Subcutaneous abdominal adipose tissue (tissue), 5 donors: ENCODE data around the gene NR3C1.

Experiments used
- H3K27ac ChIP-seq: one replicate; pipeline ENCODE4 v1.7.0; 2013; ENCODE audit warnings: low read depth, mild to moderate bottlenecking, inconsistent platforms, low read length, moderate library complexity
- H3K27me3 ChIP-seq, 5 donors: one replicate each; pipeline ENCODE4 v1.7.0; 2013; ENCODE audit warnings: low read length in 5 of 5, inconsistent platforms in 1 of 5; ENCODE audit not compliant: control insufficient read depth in 5 of 5, insufficient read depth in 4 of 5
- H3K36me3 ChIP-seq, 5 donors: one replicate each; pipeline ENCODE4 v1.7.0; 2013; ENCODE audit warnings: low read length in 5 of 5; ENCODE audit not compliant: control insufficient read depth in 5 of 5, insufficient read depth in 5 of 5
- H3K4me1 ChIP-seq, 5 donors: one replicate each; pipeline ENCODE4 v1.7.0; 2013; ENCODE audit warnings: low read length in 5 of 5, mild to moderate bottlenecking in 3 of 5, moderate library complexity in 1 of 5; ENCODE audit not compliant: control insufficient read depth in 5 of 5, insufficient read depth in 5 of 5
- H3K4me3 ChIP-seq, 5 donors: one replicate each; pipeline ENCODE4 v1.7.0; 2013; ENCODE audit warnings: low read length in 5 of 5, low read depth in 1 of 5
- H3K9ac ChIP-seq, 5 donors: one replicate each; pipeline ENCODE4 v1.7.0; 2013; ENCODE audit warnings: low read length in 5 of 5, mild to moderate bottlenecking in 4 of 5, moderate library complexity in 3 of 5
- H3K9me3 ChIP-seq, 5 donors: one replicate each; pipeline ENCODE4 v1.7.0; 2013; ENCODE audit warnings: low read length in 5 of 5; ENCODE audit not compliant: control insufficient read depth in 5 of 5
- donor health status: healthy.
- donor health status: healthy.
- donor health status: healthy.
- donor health status: healthy.
- donor health status: healthy.

The NR3C1 gene

DNA sequence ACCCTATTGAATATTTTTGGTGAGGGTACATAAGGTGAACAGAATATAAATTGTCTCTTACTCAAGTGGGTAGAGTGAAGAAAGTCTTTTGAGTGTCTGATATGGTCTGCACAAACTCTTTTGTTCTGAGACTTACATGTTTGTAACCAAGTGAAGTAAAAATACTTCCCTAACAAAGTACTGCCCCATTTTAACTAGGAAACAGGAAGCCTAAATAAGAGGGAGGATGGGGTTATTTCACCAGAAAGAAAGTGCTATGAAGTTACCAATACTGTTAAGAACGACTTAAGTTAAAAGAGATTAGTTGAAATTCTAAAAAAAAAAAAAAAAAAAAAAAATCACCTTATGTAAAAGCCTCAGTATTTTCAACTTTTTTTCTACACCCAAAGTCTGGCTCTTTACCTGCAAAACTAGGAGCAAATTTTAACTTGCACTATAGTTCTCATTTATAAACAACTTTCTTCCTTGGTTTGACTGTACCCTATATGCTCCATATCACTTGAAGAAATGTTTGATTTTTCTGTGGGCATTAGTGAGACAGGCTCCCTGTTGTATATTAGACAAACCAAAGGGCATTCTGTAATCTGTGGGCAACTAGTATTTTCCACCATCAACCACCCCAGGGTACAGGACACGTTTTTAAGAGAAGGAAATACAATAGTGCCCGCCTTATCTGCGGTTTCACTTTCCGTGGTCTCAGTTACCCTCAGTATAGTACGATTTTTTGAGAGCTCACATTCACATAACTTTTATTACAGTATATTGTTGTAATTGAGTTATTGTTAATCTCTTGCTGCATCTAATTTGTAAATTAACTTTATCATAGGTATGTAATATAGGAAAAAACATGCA is 127.7 kb downstream of the NR3C1 start:
- H3K4me1 ChIP-seq: peaks cover 0 to 17% (median 8%) of the 10 kb centered on the region in 5 donors

GRCh38 chr5:143274952-143275351 is 128.5 kb downstream of the NR3C1 start:
- Histone ChIP-seq H3K27me3 (no peaks in the 10 kb centered on the region), H3K9me3 (no peaks in the 10 kb centered on the region), H3K27ac (no peak overlapping the region), H3K9ac (no peak overlapping the region), H3K4me1 (peaks cover 0 to 17% (median 8%) of the 10 kb centered on the region in 5 donors), H3K4me3 (no peak overlapping the region), H3K36me3 (peaks cover 6 to 17% (median 9%) of the 10 kb centered on the region in 5 donors)

More for the DNA sequence above, 127.7 kb downstream of the NR3C1 start:
- no peak overlapping the region for H3K9ac ChIP-seq
- H3K27ac ChIP-seq: no peak overlapping the region
- H3K4me3 ChIP-seq: no peak overlapping the region
- H3K9me3 ChIP-seq: no peaks in the 10 kb centered on the region
- H3K36me3 ChIP-seq: peaks cover 6 to 17% (median 12%) of the 10 kb centered on the region in 5 donors
- no peaks in the 10 kb centered on the region for H3K27me3 ChIP-seq

DNA sequence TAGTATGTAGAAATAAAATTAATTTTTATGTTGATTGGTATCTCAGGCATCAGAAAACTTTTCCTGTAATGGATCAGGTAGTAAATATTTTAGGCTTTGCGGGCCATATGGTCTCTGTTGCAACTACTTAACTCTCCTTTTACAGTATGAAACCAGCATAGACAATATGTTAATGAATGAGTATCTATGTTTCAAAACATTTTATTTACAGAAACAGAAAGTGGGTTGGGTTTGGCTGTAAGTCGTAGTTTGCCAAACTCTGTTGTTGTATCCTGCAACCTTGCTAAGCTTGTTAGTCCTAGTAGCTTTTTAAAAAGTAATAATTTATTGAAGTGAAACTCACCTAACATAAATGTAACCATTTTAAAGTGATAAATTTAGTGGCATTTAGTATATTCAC is 132.1 kb downstream of the NR3C1 start:
- H3K27ac ChIP-seq: no peak overlapping the region
- H3K4me3 ChIP-seq: no peak overlapping the region
- H3K9me3 ChIP-seq: peaks cover 0 to 8% (median 4%) of the 10 kb centered on the region in 5 donors
- H3K36me3 ChIP-seq: no peaks in the 10 kb centered on the region
- peaks cover 0 to 6% (median 0%) of the 10 kb centered on the region in 5 donors for H3K4me1 ChIP-seq
- H3K9ac ChIP-seq: no peak overlapping the region
- no peaks in the 10 kb centered on the region for H3K27me3 ChIP-seq

DNA sequence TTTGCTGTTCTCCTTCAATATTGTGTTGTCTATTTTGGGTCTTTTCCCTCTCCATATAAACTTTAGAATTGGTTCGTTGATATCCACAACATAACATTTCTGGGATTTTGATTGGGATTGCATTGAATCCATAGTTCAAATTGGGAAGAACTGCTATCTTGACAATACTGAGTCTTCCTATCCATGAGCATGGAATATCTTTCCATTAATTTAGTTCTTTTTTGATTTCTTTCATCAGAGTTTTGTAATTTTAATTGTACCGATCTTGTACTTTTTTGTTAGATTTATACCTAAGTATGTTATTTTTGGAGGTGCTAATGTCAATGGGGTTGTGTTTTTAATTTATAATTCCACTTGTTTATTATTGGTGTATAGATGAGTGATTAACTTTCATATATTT is 135.1 kb downstream of the NR3C1 start:
- H3K4me3 ChIP-seq: no peak overlapping the region
- no peaks in the 10 kb centered on the region for H3K4me1 ChIP-seq
- no peak overlapping the region for H3K9ac ChIP-seq
- no peaks in the 10 kb centered on the region for H3K36me3 ChIP-seq
- no peak overlapping the region for H3K27ac ChIP-seq
- H3K27me3 ChIP-seq: no peaks in the 10 kb centered on the region
- H3K9me3 ChIP-seq: peaks cover 0 to 8% (median 4%) of the 10 kb centered on the region in 5 donors

GRCh38 chr5:143267186-143267585 is 136.3 kb downstream of the NR3C1 start:
- Histone ChIP-seq H3K4me3 (no peak overlapping the region), H3K4me1 (no peaks in the 10 kb centered on the region), H3K27me3 (no peaks in the 10 kb centered on the region), H3K9me3 (peaks cover 0 to 8% (median 4%) of the 10 kb centered on the region in 5 donors), H3K9ac (no peak overlapping the region), H3K36me3 (no peaks in the 10 kb centered on the region), H3K27ac (no peak overlapping the region)

DNA sequence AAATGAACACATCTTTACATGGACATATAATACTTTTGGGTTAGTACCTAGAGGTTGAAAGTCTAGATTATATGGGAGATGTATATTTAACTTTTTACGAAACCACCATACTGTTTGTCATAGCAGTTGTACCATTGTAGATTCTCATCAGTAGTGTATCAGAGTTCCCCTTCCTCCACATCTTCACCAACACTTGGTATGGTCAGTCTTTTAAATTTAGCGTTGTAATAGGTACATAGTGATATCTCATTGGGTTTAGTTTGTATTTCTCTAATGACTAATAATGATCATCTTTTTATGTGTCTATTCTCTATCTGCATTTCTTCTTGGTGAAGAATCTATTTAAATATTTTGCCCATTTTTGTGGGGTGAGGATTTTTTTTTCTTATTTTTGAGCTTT is 137.5 kb downstream of the NR3C1 start:
- H3K4me3 ChIP-seq: no peak overlapping the region
- H3K9me3 ChIP-seq: peaks cover 0 to 8% (median 4%) of the 10 kb centered on the region in 5 donors
- H3K27me3 ChIP-seq: no peaks in the 10 kb centered on the region
- H3K9ac ChIP-seq: no peak overlapping the region
- H3K4me1 ChIP-seq: no peaks in the 10 kb centered on the region
- no peak overlapping the region for H3K27ac ChIP-seq
- H3K36me3 ChIP-seq: no peaks in the 10 kb centered on the region

DNA sequence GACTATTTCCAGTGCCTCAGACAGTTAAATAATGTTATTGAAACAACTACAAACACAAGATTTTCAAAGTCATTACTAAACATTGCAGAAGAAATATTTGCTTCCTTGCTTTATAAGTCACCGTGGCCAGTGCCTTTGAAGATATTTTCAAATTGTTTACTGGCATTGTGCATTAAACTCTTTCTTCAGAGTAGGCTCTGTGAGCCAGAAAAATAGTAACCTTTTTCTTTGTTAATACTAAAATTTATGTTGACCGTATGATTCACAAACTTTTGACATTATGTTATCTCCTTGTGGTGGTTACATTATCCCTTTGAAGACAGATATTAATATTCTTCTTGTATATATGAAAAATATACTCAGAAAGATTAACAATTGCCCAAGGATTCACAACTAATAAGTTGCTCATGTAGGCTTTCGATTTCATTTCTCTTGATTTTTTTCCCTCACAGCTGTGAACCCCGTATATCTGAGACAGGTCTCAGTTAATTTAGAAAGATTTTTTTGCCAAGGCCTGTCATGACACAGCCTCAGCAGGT is 140.1 kb downstream of the NR3C1 start:
- no peaks in the 10 kb centered on the region for H3K36me3 ChIP-seq
- H3K4me1 ChIP-seq: no peaks in the 10 kb centered on the region

GRCh38 chr5:143262393-143263174 is 140.9 kb downstream of the NR3C1 start:
- H3K27me3 ChIP-seq: no peaks in the 10 kb centered on the region
- H3K9me3 ChIP-seq: peaks cover 0 to 6% (median 3%) of the 10 kb centered on the region in 5 donors
- no peaks in the 10 kb centered on the region for H3K36me3 ChIP-seq
- no peak overlapping the region for H3K4me3 ChIP-seq
- no peaks in the 10 kb centered on the region for H3K4me1 ChIP-seq
- no peak overlapping the region for H3K9ac ChIP-seq
- H3K27ac ChIP-seq: no peak overlapping the region

More for the DNA sequence above, 140.1 kb downstream of the NR3C1 start:
- H3K9ac ChIP-seq: no peak overlapping the region
- peaks cover 0 to 7% (median 3%) of the 10 kb centered on the region in 5 donors for H3K9me3 ChIP-seq
- H3K27ac ChIP-seq: no peak overlapping the region
- H3K4me3 ChIP-seq: no peak overlapping the region
- no peaks in the 10 kb centered on the region for H3K27me3 ChIP-seq

GRCh38 chr5:143261748-143262392 is 141.6 kb downstream of the NR3C1 start:
- Histone ChIP-seq H3K27ac (no peak overlapping the region), H3K36me3 (no peaks in the 10 kb centered on the region), H3K4me3 (no peak overlapping the region), H3K4me1 (no peaks in the 10 kb centered on the region), H3K27me3 (no peaks in the 10 kb centered on the region), H3K9me3 (peaks cover 0 to 3% (median 0%) of the 10 kb centered on the region in 5 donors), H3K9ac (no peak overlapping the region)
